Activated CD4-positive, alpha-beta memory T cell treated with anti-CD3 and anti-CD28 coated beads for 36 hours (primary cell): ENCODE results near the gene NAALAD2. TPM values are rescaled to one million over a fixed set of nuclear protein-coding genes. Genes with fewer than 3 reads are reported as not detected.
A peak's percentile ranks its signal among the peaks of the same experiment; 100 is the strongest.
"Not testable (repeated sequence)": the region's sequence is repeated elsewhere in the genome, so short reads cannot be mapped to it uniquely, and the experiment has no call there.

Experiments used
- CTCF ChIA-PET: fragments of 350-600 bp; sonication (Branson Sonifier 250); formaldehyde crosslinking; loops from one replicate; lab custom pipeline; 2021; ENCODE audit warnings: antibody characterized with exemption, inconsistent platforms; lab: Charles Lee
- POLR2A ChIA-PET: fragments of 350-600 bp; sonication (Branson Sonifier 250); formaldehyde crosslinking; loops from one replicate; lab custom pipeline; 2021; ENCODE audit warnings: antibody characterized with exemption; lab: Charles Lee
- DNase-seq: peaks from one replicate; pipeline ENCODE4 v3.0.0-alpha.2; 2020
- H3K27ac Mint-ChIP-seq: one replicate; pipeline ENCODE4 v1.8.0; 2021; ENCODE audit warnings: mixed read lengths
- H3K27me3 Mint-ChIP-seq: one replicate; pipeline ENCODE4 v1.8.0; 2021; ENCODE audit warnings: mixed read lengths
- H3K36me3 Mint-ChIP-seq: one replicate; pipeline ENCODE4 v1.8.0; 2021; ENCODE audit warnings: mixed read lengths
- H3K4me1 Mint-ChIP-seq: one replicate; pipeline ENCODE4 v1.8.0; 2021; ENCODE audit warnings: low read depth, mixed read lengths
- H3K4me3 Mint-ChIP-seq: one replicate; pipeline ENCODE4 v1.8.0; 2021; ENCODE audit warnings: mild to moderate bottlenecking, mixed read lengths
- H3K9me3 Mint-ChIP-seq: one replicate; pipeline ENCODE4 v1.8.0; 2021; ENCODE audit warnings: mixed read lengths
- intact Hi-C: fragments of 100-400 bp; cut with micrococcal nuclease; formaldehyde crosslinking; loops from one replicate; pipeline ENCODE4 v1.15.1; 2023
- total RNA-seq, 2 experiments: library from RNA; stranded (reverse); gene quantifications; one replicate each; pipeline ENCODE4 v1.2.3, GENCODE V29; 2021

NAALAD2 gene
- total RNA-seq, 2 experiments from 2014 or later, result not detected

- DNase-seq, result no peak
- Mint-ChIP-seq H3K4me1 (peaks cover 16% of the 10 kb centered on the region), H3K27ac (no peak overlapping the region), H3K4me3 (no peak overlapping the region), H3K9me3 (no peaks in the 10 kb centered on the region), H3K27me3 (no peaks in the 10 kb centered on the region), H3K36me3 (peaks cover 47% of the 10 kb centered on the region)
- intact Hi-C loops, result loop anchor here (2.0 kb wide), 2 partner anchors 18 to 256 kb away; partner anchors contain the start of gene CHORDC1
- CTCF ChIA-PET, result interaction anchor here (0.6 to 2.6 kb wide), 16 partner anchors 10 to 256 kb away, joined by 3 to 16 read pairs (median 8); partner anchors contain the start of gene CHORDC1
- POLR2A ChIA-PET, result interaction anchor here (0.6 kb wide), 1 partner anchor 10 kb away, joined by 3 read pairs; no protein-coding TSS in a partner anchor
Observed at GRCh38 chr11:90204407-90204806, 69.9 kb downstream of the NAALAD2 start.

DNA sequence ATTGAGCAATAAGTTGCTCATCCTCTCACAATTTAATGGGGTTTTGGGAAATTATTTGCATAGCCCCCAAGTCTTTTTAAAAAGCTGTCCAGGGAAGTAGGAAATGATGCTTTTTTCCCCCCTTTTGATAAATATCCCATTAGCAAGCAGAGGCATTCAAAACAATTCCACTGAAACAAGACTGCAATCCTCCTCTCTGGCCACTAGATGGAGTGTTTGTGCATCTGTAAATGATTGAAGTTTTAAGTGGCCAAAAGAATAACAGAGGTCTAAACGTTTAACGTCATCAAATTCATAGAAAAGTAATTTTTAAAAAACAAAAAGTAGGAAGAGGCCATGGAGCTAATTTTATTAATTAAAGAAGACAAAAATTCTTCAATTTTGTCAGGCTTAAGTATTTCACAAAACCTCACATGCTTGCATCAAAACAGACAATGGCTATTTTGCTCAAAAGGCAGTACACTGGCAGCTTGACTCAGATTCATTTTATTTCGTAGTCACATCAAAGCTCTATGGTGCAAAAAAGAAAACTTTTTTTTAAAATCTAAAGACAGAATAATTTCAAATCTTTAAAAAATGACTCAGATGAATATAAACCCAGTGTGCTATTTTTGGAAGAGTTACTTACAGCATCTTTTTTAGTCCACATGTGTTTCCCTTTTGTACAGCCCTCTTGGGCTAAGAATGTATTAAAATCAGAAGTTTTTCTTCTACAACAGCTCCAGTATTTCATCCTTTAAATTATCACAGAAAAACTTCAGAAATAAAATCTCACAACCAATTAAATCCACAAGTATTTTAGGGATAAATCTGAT lies 70.6 kb downstream of the NAALAD2 start:
- no peak overlapping the region for H3K4me3 Mint-ChIP-seq
- H3K36me3 Mint-ChIP-seq, result peaks cover 52% of the 10 kb centered on the region
- CTCF ChIA-PET, result interaction anchor here (0.6 to 2.6 kb wide), 20 partner anchors 10 to 597 kb away, joined by 3 to 16 read pairs (median 6); partner anchors contain the start of gene CHORDC1
- peak overlapping the region; percentile 38 for H3K27ac Mint-ChIP-seq
- no peaks in the 10 kb centered on the region for H3K9me3 Mint-ChIP-seq
- peaks cover 16% of the 10 kb centered on the region for H3K4me1 Mint-ChIP-seq
- intact Hi-C loops, result loop anchor here (2.0 to 5.0 kb wide), 3 partner anchors 18 to 256 kb away; partner anchors contain the start of gene CHORDC1
- POLR2A ChIA-PET, result interaction anchor here (0.6 kb wide), 1 partner anchor 9 kb away, joined by 3 read pairs; no protein-coding TSS in a partner anchor
- no peak for DNase-seq
- no peaks in the 10 kb centered on the region for H3K27me3 Mint-ChIP-seq

GRCh38 chr11:90207992-90208391 lies 73.5 kb downstream of the NAALAD2 start:
- H3K27me3 Mint-ChIP-seq, POLR2A ChIA-PET, DNase-seq, H3K27ac Mint-ChIP-seq, H3K4me3 Mint-ChIP-seq, CTCF ChIA-PET, H3K4me1 Mint-ChIP-seq, H3K9me3 Mint-ChIP-seq: not testable (repeated sequence)
- intact Hi-C loops, result loop anchor here (5.0 kb wide), 1 partner anchor 39 kb away; no protein-coding TSS in a partner anchor
- H3K36me3 Mint-ChIP-seq, result peaks cover 47% of the 10 kb centered on the region

DNA sequence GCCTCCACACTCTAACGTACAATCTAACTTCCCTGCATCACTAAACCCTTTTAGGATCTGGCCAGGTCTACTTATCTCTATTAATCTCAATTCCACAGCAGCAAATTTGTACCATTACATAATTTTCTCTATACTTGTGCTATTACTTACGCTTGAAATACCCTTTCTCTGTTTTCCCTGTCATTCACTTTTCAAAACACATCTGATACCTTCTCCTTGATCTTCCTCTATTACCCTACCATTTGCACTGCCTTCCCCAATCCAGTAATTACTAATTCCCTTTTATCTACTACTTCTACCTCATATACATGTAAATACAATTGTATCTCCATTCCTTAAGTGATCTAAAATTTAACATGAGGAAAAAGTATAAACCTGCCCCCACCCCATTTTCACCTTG lies 74.4 kb downstream of the NAALAD2 start:
- no peaks in the 10 kb centered on the region for H3K27me3 Mint-ChIP-seq
- no peak overlapping the region for H3K4me3 Mint-ChIP-seq
- DNase-seq, result no peak
- peaks cover 50% of the 10 kb centered on the region for H3K36me3 Mint-ChIP-seq
- H3K27ac Mint-ChIP-seq, result no peak overlapping the region
- intact Hi-C loops, result loop anchor here (5.0 kb wide), 1 partner anchor 38 kb away; no protein-coding TSS in a partner anchor
- H3K9me3 Mint-ChIP-seq, result no peaks in the 10 kb centered on the region
- ChIA-PET CTCF (no interaction called here), POLR2A (no interaction called here)
- peaks cover 7% of the 10 kb centered on the region for H3K4me1 Mint-ChIP-seq

DNA sequence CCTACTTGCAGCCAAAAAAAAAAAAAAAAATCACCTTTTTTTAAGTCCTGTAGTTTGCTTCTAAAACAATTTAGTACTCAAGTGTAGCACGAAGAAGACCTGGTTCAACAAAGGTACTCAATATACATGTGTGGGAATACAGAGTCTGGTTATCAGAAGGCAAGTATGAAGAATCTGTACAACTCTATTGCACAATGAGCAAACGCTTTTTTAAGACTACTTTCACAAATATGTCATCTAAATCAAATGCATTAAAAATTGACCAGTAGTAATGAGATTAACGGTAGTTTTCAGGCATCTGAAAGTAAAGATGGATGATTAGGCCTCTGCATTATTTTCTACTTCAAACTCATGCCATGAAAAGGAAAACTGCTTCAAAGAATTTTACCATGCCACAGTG lies 78.9 kb downstream of the NAALAD2 start:
- ChIA-PET CTCF (no interaction called here), POLR2A (no interaction called here)
- H3K4me3 Mint-ChIP-seq, result no peak overlapping the region
- no peaks in the 10 kb centered on the region for H3K27me3 Mint-ChIP-seq
- H3K4me1 Mint-ChIP-seq, result peaks cover 21% of the 10 kb centered on the region
- DNase-seq, result no peak
- peaks cover 35% of the 10 kb centered on the region for H3K36me3 Mint-ChIP-seq
- H3K27ac Mint-ChIP-seq, result peak overlapping the region; percentile 40
- intact Hi-C loops, result no loop called here
- H3K9me3 Mint-ChIP-seq, result no peaks in the 10 kb centered on the region

- Mint-ChIP-seq H3K4me3 (no peak overlapping the region), H3K4me1 (peaks cover 53% of the 10 kb centered on the region), H3K27ac (peak overlapping the region; percentile 50), H3K36me3 (peaks cover 41% of the 10 kb centered on the region), H3K9me3 (no peaks in the 10 kb centered on the region), H3K27me3 (no peaks in the 10 kb centered on the region)
- intact Hi-C loops, result no loop called here
- DNase-seq, result no peak
- CTCF ChIA-PET, result interaction anchor here (2.5 kb wide), 1 partner anchor 12 kb away, joined by 12 read pairs; no protein-coding TSS in a partner anchor
- POLR2A ChIA-PET, result no interaction called here
Observed at GRCh38 chr11:90216611-90217010, 82.1 kb downstream of the NAALAD2 start.

DNA sequence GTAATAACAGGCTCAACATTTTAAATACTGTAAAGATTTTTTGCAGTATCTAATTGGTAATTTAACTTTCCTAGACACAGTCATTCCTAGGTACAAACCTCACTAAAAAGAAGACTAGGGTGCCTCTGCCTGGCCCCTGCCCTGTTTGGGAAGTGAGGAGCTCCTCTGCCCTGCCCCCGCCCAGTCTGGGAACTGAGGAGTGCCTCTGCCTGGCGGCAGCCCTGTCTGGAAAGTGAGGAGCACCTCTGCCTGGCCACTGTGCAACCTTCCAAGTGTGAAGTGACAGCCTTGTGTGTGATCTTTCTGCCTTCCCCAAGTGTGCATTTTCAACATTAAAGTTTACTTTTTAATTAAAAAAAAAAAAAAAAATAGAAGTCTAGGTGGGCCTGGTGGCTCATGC lies 84.1 kb downstream of the NAALAD2 start:
- ChIA-PET CTCF (interaction anchor here (2.5 kb wide), 1 partner anchor 14 kb away, joined by 12 read pairs; no protein-coding TSS in a partner anchor), POLR2A (no interaction called here)
- Mint-ChIP-seq H3K27me3 (no peaks in the 10 kb centered on the region), H3K4me1 (peaks cover 50% of the 10 kb centered on the region), H3K36me3 (peaks cover 39% of the 10 kb centered on the region), H3K27ac (no peak overlapping the region), H3K4me3 (no peak overlapping the region), H3K9me3 (no peaks in the 10 kb centered on the region)
- peak; percentile 51 for DNase-seq
- intact Hi-C loops, result no loop called here

DNA sequence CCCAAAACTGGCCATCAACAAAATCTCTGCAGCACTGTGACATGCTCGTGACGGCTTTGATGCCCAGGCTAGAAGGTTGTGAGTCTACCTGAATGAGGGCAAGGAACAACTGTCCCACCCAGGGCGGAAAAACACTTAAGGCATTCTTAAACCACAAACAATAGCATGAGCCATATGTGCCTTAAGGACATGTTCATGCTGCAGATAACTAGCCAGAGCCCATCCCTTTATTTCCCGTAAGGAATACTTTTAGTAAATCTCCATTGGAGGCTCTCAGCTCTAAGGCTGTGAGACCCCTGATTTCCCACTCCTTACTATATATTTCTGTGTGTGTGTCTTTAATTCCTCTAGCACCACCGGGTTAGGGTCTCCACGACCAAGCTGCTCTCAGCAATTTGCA lies 85.0 kb downstream of the NAALAD2 start:
- DNase-seq, result no peak
- ChIA-PET CTCF (interaction anchor here (2.0 kb wide), 1 partner anchor 15 kb away, joined by 11 read pairs; no protein-coding TSS in a partner anchor), POLR2A (no interaction called here)
- Mint-ChIP-seq H3K36me3 (peaks cover 36% of the 10 kb centered on the region), H3K9me3 (no peaks in the 10 kb centered on the region), H3K4me1 (peaks cover 52% of the 10 kb centered on the region), H3K27ac (peak overlapping the region; percentile 64), H3K27me3 (no peaks in the 10 kb centered on the region), H3K4me3 (peak overlapping the region; percentile 8)
- intact Hi-C loops, result no loop called here

- H3K4me3 Mint-ChIP-seq, result peak overlapping the region; percentile 98
- no peaks in the 10 kb centered on the region for H3K9me3 Mint-ChIP-seq
- H3K27me3 Mint-ChIP-seq, result no peaks in the 10 kb centered on the region
- peaks cover 55% of the 10 kb centered on the region for H3K4me1 Mint-ChIP-seq
- intact Hi-C loops, result loop anchor here (1.0 to 10.0 kb wide), 2 partner anchors 20 to 1886 kb away; partner anchors contain the start of gene CTSC
- DNase-seq, result no peak
- peaks cover 36% of the 10 kb centered on the region for H3K36me3 Mint-ChIP-seq
- ChIA-PET POLR2A (no interaction called here), CTCF (interaction anchor here (2.0 kb wide), 1 partner anchor 16 kb away, joined by 11 read pairs; no protein-coding TSS in a partner anchor)
- peak overlapping the region; percentile 33 for H3K27ac Mint-ChIP-seq
Observed at GRCh38 chr11:90220391-90220790, 85.9 kb downstream of the NAALAD2 start.

- CTCF ChIA-PET, result interaction anchor here (1.6 kb wide), 1 partner anchor 17 kb away, joined by 5 read pairs; no protein-coding TSS in a partner anchor
- peak overlapping the region; percentile 98 for H3K4me3 Mint-ChIP-seq
- H3K27me3 Mint-ChIP-seq, result no peaks in the 10 kb centered on the region
- H3K4me1 Mint-ChIP-seq, result peaks cover 48% of the 10 kb centered on the region
- no peak for DNase-seq
- H3K9me3 Mint-ChIP-seq, result no peaks in the 10 kb centered on the region
- POLR2A ChIA-PET, result interaction anchor here (1.7 kb wide), 1 partner anchor 11 kb away, joined by 4 read pairs; no protein-coding TSS in a partner anchor
- H3K36me3 Mint-ChIP-seq, result peaks cover 30% of the 10 kb centered on the region
- peak overlapping the region; percentile 93 for H3K27ac Mint-ChIP-seq
- intact Hi-C loops, result loop anchor here (2.0 to 10.0 kb wide), 2 partner anchors 17 to 1887 kb away; partner anchors contain the start of gene CTSC
Observed at GRCh38 chr11:90221803-90222458, 87.5 kb downstream of the NAALAD2 start.

GRCh38 chr11:90222459-90223247 lies 88.2 kb downstream of the NAALAD2 start, which contains the start of gene CHORDC1:
TSS of gene CHORDC1 (minus strand) at chr11:90223049. CDS start at chr11:90222954, 95 bp downstream.
- POLR2A ChIA-PET, result interaction anchor here (0.8 to 1.7 kb wide), 3 partner anchors 11 to 35 kb away, joined by 3 to 4 read pairs (median 3); no protein-coding TSS in a partner anchor

More at GRCh38 chr11:90222459-90223247, 88.2 kb downstream of the NAALAD2 start, which contains the start of gene CHORDC1:
- Mint-ChIP-seq H3K9me3 (no peaks in the 10 kb centered on the region), H3K27ac (peak within 1 kb of the TSS; percentile 93), H3K27me3 (no peaks in the 10 kb centered on the region), H3K4me1 (peaks cover 42% of the 10 kb centered on the region), H3K36me3 (peaks cover 30% of the 10 kb centered on the region), H3K4me3 (peak within 1 kb of the TSS; percentile 98)
- DNase-seq, result peak; percentile 97
- CTCF ChIA-PET, result interaction anchor here (1.4 to 2.7 kb wide), 3 partner anchors 14 to 18 kb away, joined by 3 to 16 read pairs (median 5); no protein-coding TSS in a partner anchor
- intact Hi-C loops, result loop anchor here (2.0 to 10.0 kb wide), 2 partner anchors 18 to 1888 kb away; partner anchors contain the start of gene CTSC
